Stomach (tissue), 4 donors: ENCODE data around the gene TTC33.

ENCODE experiments used
- CTCF ChIP-seq, 7 experiments: fragments of 450-650 bp in 4 of 7; fragments of 200-600 bp in 3 of 7; sonication (generic) in 3 of 7; IDR thresholded peaks; one replicate each; pipeline ENCODE4 v1.5.1; 2016 to 2019; ENCODE audit warnings: antibody characterized with exemption in 7 of 7, control low read depth in 2 of 7, mild to moderate bottlenecking in 1 of 7
- POLR2A ChIP-seq, 4 donors: fragments of 450-650 bp; IDR thresholded peaks; one replicate each; pipeline ENCODE4 v1.6.1; 2016; ENCODE audit warnings: antibody characterized with exemption in 4 of 4, control low read depth in 2 of 4, mild to moderate bottlenecking in 1 of 4, moderate library complexity in 1 of 4

DNA sequence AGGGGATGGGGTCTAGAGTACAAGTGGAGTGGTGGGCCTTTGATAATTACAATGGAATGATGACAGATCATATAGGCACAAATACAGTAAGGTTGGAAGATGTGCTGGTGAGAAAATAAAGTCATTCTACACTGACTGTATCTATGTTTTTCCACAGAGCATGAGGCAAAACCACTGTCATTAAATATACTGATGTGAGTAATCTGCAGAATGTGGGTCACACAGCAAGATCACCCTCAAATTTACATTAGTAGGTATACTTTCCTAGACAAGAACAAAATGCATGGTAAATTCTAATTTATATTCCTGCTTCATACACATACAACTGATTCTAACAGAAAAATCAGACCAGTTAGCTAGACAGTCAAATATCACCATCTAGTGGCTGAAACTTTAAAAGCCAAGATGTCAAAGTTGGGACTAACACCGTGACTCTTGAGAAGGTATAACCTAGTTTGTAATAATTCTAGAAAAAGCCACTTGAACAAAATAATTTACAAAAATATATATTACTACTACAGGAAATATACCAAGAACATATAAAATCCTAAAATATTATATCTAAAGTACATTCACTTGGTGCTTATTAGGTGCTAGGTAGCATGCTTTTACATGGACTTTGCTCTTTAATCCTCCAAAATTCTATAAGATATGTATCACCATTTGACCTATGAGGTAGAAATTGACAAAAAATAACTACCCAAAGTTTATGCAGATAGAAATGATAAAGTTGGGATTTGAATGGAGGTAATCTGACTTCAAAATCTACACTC is 19.5 kb downstream of the TTC33 start:
- TF ChIP-seq CTCF (IDR thresholded peaks at IDR 0.05) (peak in 5 of 7 experiments; percentile 30 to 76 (median 57)), POLR2A (IDR thresholded peaks at IDR 0.05) (no peak)
